SU-DHL-6 (cell line): Measurements from ENCODE around the gene BRD9.

Experiments
- CTCF ChIP-seq: fragments of 200-600 bp; sonication (generic); IDR thresholded peaks from one replicate; pipeline ENCODE4 v1.5.1; 2017; ENCODE audit warnings: antibody characterized with exemption, mild to moderate bottlenecking, low read length, moderate library complexity; ENCODE audit not compliant: insufficient read depth, poor library complexity, severe bottlenecking
- EZH2phosphoT487 ChIP-seq: fragments of 200-600 bp; sonication (generic), shearing (Covaris generic); conservative IDR thresholded peaks from 2 replicates; pipeline ENCODE4 v1.6.1; 2018; ENCODE audit warnings: mild to moderate bottlenecking, antibody characterized with exemption, low read length, moderate library complexity, mixed read lengths

- TF ChIP-seq CTCF = no peak
- no peak for TF ChIP-seq EZH2phosphoT487
Measured at GRCh38 chr5:859391-859790, 33.2 kb downstream of the BRD9 start.
